ENCODE measurements around the gene PLEKHA8.
"Not testable (repeated sequence)": the region's sequence is repeated elsewhere in the genome, so short reads cannot be mapped to it uniquely, and the experiment has no call there.

PLEKHA8 gene

GRCh38 chr7:30040938-30041337, 12.7 kb downstream of the PLEKHA8 start:
- Histone ChIP-seq H3K36me3 (peaks cover 24 to 58% (median 41%) of the 10 kb centered on the region in 11 experiments), H4K20me1 (no peaks in the 10 kb centered on the region; a peak in 2 of 22 replicates), H3K27ac (no peak overlapping the region), H3K4me2 (no peak overlapping the region), H3K4me1 (no peaks in the 10 kb centered on the region), H3K9ac (no peak overlapping the region), H3K27me3 (no peaks in the 10 kb centered on the region), H3K4me3 (no peak overlapping the region), H3K9me3 (replicated peaks in 1 of 11) (peaks cover 15 to 40% (median 33%) of the 10 kb centered on the region in 11 experiments; a peak in 21 of 22 replicates)
- no peak for TF ChIP-seq Cebpa-rat (IDR thresholded peaks at IDR 0.05)

GRCh38 chr7:30041526-30042269, 13.5 kb downstream of the PLEKHA8 start:
- Histone ChIP-seq H3K9ac (no peak overlapping the region), H3K27ac (no peak overlapping the region), H3K9me3 (replicated peaks in 1 of 11) (peaks cover 15 to 40% (median 33%) of the 10 kb centered on the region in 11 experiments; a peak in 21 of 22 replicates), H4K20me1 (no peaks in the 10 kb centered on the region; a peak in 2 of 22 replicates), H3K36me3 (peaks cover 32 to 65% (median 49%) of the 10 kb centered on the region in 11 experiments), H3K4me2 (no peak overlapping the region), H3K27me3 (no peaks in the 10 kb centered on the region), H3K4me3 (peak overlapping the region in 1 of 10 experiments; percentile 9; a peak in 1 of 20 replicates), H3K4me1 (no peaks in the 10 kb centered on the region)
- no peak for TF ChIP-seq Cebpa-rat (IDR thresholded peaks at IDR 0.05)

- Histone ChIP-seq H3K9me3 (replicated peaks in 1 of 11) (peaks cover 13 to 27% (median 19%) of the 10 kb centered on the region in 11 experiments; a peak in 21 of 22 replicates), H3K4me1 (no peaks in the 10 kb centered on the region), H3K9ac (no peak overlapping the region), H3K27me3 (no peaks in the 10 kb centered on the region), H4K20me1 (no peaks in the 10 kb centered on the region), H3K4me2 (no peak overlapping the region), H3K36me3 (peaks cover 61 to 91% (median 79%) of the 10 kb centered on the region in 11 experiments), H3K27ac (no peak overlapping the region), H3K4me3 (no peak overlapping the region)
- no peak for TF ChIP-seq Cebpa-rat (IDR thresholded peaks at IDR 0.05)
Measured at GRCh38 chr7:30046127-30046770, 18.0 kb downstream of the PLEKHA8 start.

GRCh38 chr7:30047124-30047523, 18.9 kb downstream of the PLEKHA8 start:
- no peaks in the 10 kb centered on the region for H4K20me1 ChIP-seq

GRCh38 chr7:30048582-30048981, 20.4 kb downstream of the PLEKHA8 start:
- Histone ChIP-seq H3K4me2 (no peak overlapping the region), H3K9ac (no peak overlapping the region), H4K20me1 (no peaks in the 10 kb centered on the region), H3K27ac (no peak overlapping the region), H3K9me3 (replicated peaks in 1 of 11) (peaks cover 0 to 3% (median 0%) of the 10 kb centered on the region in 11 experiments; a peak in 3 of 22 replicates), H3K27me3 (no peaks in the 10 kb centered on the region), H3K36me3 (peaks cover 66 to 93% (median 83%) of the 10 kb centered on the region in 11 experiments), H3K4me3 (no peak overlapping the region), H3K4me1 (no peaks in the 10 kb centered on the region)
- no peak for TF ChIP-seq Cebpa-rat (IDR thresholded peaks at IDR 0.05)

More at GRCh38 chr7:30047124-30047523, 18.9 kb downstream of the PLEKHA8 start:
- Histone ChIP-seq H3K4me1 (no peaks in the 10 kb centered on the region), H3K9ac (no peak overlapping the region), H3K36me3 (peaks cover 64 to 93% (median 78%) of the 10 kb centered on the region in 11 experiments), H3K4me2 (no peak overlapping the region), H3K4me3 (no peak overlapping the region), H3K27me3 (no peaks in the 10 kb centered on the region), H3K27ac (no peak overlapping the region), H3K9me3 (replicated peaks in 1 of 11) (peaks cover 5 to 18% (median 11%) of the 10 kb centered on the region in 11 experiments; a peak in 20 of 22 replicates)
- TF ChIP-seq Cebpa-rat (IDR thresholded peaks at IDR 0.05), result no peak

- H3K9me3 ChIP-seq (replicated peaks in 1 of 11), result no peaks in the 10 kb centered on the region
- H3K36me3 ChIP-seq, result peaks cover 66 to 96% (median 88%) of the 10 kb centered on the region in 11 experiments
Measured at GRCh38 chr7:30049173-30049572, 21.0 kb downstream of the PLEKHA8 start.

GRCh38 chr7:30053068-30053467, 24.9 kb downstream of the PLEKHA8 start:
- Histone ChIP-seq H3K9me3 (replicated peaks in 1 of 11) (peaks cover 0 to 8% (median 0%) of the 10 kb centered on the region in 11 experiments; a peak in 2 of 22 replicates), H3K36me3 (peaks cover 61 to 91% (median 84%) of the 10 kb centered on the region in 11 experiments), H3K4me3 (no peak overlapping the region), H4K20me1 (no peaks in the 10 kb centered on the region), H3K4me1 (no peaks in the 10 kb centered on the region), H3K4me2 (no peak overlapping the region), H3K9ac (no peak overlapping the region), H3K27me3 (no peaks in the 10 kb centered on the region), H3K27ac (no peak overlapping the region)
- TF ChIP-seq Cebpa-rat (IDR thresholded peaks at IDR 0.05), result no peak

More at GRCh38 chr7:30049173-30049572, 21.0 kb downstream of the PLEKHA8 start:
- Histone ChIP-seq H3K4me1 (no peaks in the 10 kb centered on the region), H3K4me3 (no peak overlapping the region), H3K27ac (no peak overlapping the region), H3K27me3 (no peaks in the 10 kb centered on the region), H3K9ac (no peak overlapping the region), H4K20me1 (no peaks in the 10 kb centered on the region), H3K4me2 (no peak overlapping the region)
- TF ChIP-seq Cebpa-rat (IDR thresholded peaks at IDR 0.05), result no peak

GRCh38 chr7:30057741-30058140, 29.5 kb downstream of the PLEKHA8 start:
- no peak for TF ChIP-seq Cebpa-rat (IDR thresholded peaks at IDR 0.05)
- Histone ChIP-seq H4K20me1 (no peaks in the 10 kb centered on the region), H3K4me3 (no peak overlapping the region), H3K9me3 (replicated peaks in 1 of 11) (peaks cover 0 to 8% (median 0%) of the 10 kb centered on the region in 11 experiments; a peak in 2 of 22 replicates), H3K9ac (no peak overlapping the region), H3K36me3 (peaks cover 37 to 85% (median 73%) of the 10 kb centered on the region in 11 experiments), H3K4me2 (no peak overlapping the region), H3K27me3 (no peaks in the 10 kb centered on the region), H3K4me1 (no peaks in the 10 kb centered on the region), H3K27ac (no peak overlapping the region)

GRCh38 chr7:30061786-30062185, 33.6 kb downstream of the PLEKHA8 start:
- peaks cover 38 to 87% (median 70%) of the 10 kb centered on the region in 11 experiments for H3K36me3 ChIP-seq
- H3K4me2 ChIP-seq; H3K9me3 ChIP-seq (replicated peaks in 1 of 11); H3K4me3 ChIP-seq; H3K4me1 ChIP-seq; H3K27ac ChIP-seq; H3K27me3 ChIP-seq; H3K9ac ChIP-seq; H4K20me1 ChIP-seq: not testable (repeated sequence)

Data from BLaER1 treated with 17β-estradiol and CSF1 and Interleukin-3, amounts not matched to agents 10 nM and 100 nM (cell line).